ENCODE measurements around the gene ARMC10. TPM values are rescaled to one million over a fixed set of nuclear protein-coding genes. Genes with fewer than 3 reads are reported as not detected.

ARMC10 gene
- 26.7 and 36.2 TPM in 2 replicates for total RNA-seq

DNA sequence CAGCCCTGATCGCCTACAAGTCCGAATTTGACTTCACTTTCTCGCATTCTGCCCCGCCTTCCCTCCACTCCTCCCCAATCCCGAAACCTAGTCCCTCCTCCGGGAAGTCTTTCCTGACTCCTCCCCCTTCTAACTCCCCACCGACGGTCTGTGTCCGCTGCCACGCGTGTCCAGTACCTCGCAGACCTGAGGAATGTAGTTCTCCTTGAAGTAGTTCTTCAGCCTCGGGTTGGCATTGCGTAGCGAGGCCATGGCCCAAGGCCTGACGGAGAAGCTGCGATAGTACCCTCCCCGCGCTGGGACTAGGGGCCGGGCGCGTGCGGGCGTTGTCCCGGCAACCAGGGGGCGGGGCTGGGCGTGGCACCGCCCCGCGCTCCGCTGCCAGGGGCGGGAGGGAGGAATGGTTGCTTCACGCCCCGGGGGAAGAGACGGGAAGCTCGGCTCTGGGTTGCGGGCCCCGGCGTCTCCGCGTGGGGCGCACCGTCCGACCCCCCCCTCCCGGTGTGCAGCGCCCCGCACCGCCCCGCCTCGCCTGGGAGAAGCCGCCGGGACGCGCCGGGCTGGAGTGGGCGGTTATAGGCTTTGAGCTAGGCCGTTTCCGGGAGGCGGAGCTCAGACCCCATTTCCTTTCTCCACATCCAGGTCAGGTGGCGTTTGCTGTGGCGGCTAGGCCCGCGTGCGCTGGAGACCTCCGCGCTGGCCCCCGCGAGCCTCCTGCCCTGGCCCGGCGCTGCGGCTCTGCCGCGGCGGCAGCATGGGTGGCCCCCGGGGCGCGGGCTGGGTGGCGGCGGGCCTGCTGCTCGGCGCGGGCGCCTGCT, at the start of gene ARMC10, which contains the start of gene FBXL13:
Gene ARMC10, plus strand, starts transcription at position 622 of the 818 bp plus-strand sequence. Its CDS starts 133 bp downstream, at position 755.
Gene FBXL13, minus strand, starts transcription at position 278 of the 818 bp plus-strand sequence.

Other genes with a start within 250 kb of the ARMC10 start
- gene LRRC17, start 162.1 kb upstream of the ARMC10 start, total RNA-seq: 148 and 183 TPM in 2 replicates
- 3.9 and 8.2 TPM in 2 replicates for gene FBXL13, start 344 bp upstream of the ARMC10 start, total RNA-seq
- gene NAPEPLD, start 74.0 kb downstream of the ARMC10 start, total RNA-seq: 11.8 and 25.9 TPM in 2 replicates
- gene PMPCB, start 222.3 kb downstream of the ARMC10 start, total RNA-seq: 65.1 and 91.1 TPM in 2 replicates